Measurements from ENCODE around the gene PXDN.

Gene PXDN

GRCh38 chr2:1790473-1790872 lies 46.2 kb upstream of the PXDN start:
- DNase-seq (ENCODE audit: low read depth): no peak
- TF ChIP-seq, protein P1, sequence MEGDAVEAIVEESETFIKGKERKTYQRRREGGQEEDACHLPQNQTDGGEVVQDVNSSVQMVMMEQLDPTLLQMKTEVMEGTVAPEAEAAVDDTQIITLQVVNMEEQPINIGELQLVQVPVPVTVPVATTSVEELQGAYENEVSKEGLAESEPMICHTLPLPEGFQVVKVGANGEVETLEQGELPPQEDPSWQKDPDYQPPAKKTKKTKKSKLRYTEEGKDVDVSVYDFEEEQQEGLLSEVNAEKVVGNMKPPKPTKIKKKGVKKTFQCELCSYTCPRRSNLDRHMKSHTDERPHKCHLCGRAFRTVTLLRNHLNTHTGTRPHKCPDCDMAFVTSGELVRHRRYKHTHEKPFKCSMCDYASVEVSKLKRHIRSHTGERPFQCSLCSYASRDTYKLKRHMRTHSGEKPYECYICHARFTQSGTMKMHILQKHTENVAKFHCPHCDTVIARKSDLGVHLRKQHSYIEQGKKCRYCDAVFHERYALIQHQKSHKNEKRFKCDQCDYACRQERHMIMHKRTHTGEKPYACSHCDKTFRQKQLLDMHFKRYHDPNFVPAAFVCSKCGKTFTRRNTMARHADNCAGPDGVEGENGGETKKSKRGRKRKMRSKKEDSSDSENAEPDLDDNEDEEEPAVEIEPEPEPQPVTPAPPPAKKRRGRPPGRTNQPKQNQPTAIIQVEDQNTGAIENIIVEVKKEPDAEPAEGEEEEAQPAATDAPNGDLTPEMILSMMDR (conservative IDR thresholded peaks at IDR 0.05; ENCODE audit: low read depth, low read length): no peak
- H3K4me3 ChIP-seq (ENCODE audit: low read depth, low read length): no peak overlapping the region

GRCh38 chr2:1789610-1790009 lies 45.3 kb upstream of the PXDN start:
- DNase-seq (ENCODE audit: low read depth): no peak
- TF ChIP-seq, protein P1 (conservative IDR thresholded peaks at IDR 0.05; ENCODE audit: low read depth, low read length): no peak
- no peak overlapping the region for H3K4me3 ChIP-seq (ENCODE audit: low read depth, low read length)

DNA sequence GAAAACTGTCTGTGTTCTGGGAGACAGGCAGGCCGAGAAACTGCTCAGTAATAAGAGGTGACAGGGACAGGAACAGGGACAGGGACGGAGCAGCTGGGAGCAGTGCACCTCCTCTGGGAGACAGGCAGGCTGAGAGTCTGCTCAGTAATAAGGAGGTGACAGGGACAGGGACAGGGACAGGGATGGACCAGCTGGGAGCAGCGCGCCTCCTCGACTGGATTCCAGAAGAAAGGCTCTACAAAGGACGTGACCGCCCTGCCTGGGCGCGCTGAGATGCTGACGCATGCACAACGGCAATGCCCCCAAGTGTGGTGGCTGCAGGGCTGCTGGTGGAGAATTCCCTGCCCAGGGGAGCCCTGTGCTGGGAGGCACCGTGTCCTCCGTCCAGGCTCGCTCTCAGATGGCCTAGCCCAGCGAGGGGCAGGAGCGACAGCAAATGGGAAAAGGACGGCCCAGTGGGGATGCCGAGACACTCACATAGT lies 44.2 kb upstream of the PXDN start:
- H3K4me3 ChIP-seq (ENCODE audit: low read depth, low read length): no peak overlapping the region
- TF ChIP-seq, protein P1 (conservative IDR thresholded peaks at IDR 0.05; ENCODE audit: low read depth, low read length): no peak
- DNase-seq (ENCODE audit: low read depth): no peak

DNA sequence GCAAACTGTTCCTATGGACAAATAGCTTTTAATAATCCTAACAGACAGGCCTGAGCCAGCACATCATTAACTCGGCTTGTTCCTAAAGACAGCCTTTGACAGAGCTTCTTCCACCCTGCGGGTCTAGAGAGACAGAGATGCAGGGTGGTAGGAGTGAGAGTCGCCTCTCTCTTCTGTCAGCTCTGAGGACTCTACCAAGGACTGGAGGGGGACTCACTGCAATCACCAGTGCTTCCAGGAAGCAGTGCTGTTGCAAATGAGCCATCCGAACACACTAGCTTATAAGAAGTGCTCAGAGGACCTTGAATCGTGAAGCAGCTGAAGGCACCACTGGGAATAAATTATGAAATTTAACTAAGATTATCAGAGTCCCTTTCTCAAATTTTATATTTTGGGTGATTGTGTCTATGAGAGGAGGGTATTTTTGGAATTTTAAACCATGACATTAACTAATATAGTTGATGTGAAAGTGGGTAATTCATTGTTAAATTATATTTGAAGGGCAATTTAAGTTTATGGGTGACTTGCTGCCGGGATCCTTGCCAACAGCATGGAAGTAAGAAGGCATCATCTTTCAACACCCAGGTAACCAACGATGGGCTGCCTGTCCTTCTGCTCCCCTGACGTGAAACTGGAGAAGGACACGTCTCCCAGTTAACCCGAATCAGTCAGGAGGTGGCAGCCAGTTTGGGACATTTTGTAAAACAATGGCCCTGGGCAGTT lies 43.6 kb upstream of the PXDN start:
- H3K4me3 ChIP-seq (ENCODE audit: low read depth, low read length): no peak overlapping the region
- TF ChIP-seq, protein P1 (conservative IDR thresholded peaks at IDR 0.05; ENCODE audit: low read depth, low read length): no peak
- DNase-seq (ENCODE audit: low read depth): no peak

DNA sequence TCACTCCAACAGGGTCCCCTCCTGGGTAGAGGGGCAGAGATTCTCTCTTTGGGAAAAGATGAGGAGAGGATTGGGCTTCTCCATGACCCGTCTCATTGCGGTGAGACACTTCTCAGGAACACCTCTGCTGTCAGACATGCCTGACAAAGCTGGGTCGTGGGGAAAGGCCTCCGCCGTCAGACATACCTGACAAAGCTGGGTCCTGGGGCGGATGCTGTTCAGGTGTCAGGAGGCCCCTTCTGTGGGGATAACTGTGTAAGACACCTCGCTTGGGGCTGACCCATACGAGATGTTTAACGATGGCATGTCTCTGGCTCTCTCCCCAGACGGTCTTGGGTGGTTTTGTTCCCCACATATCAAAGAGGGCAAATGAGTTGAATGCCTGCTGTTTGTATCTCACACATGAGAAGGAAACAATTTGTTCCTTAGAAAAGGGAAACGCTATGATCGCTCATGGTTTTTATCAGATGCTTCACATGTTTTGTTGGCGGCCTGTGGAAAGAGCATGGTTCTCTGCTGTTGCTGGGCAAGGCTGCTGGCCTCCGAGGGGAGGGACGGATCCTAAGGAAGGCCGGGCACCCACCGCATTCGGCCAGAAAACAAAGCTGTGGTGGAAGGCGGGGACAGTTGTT lies 40.8 kb upstream of the PXDN start:
- TF ChIP-seq, protein P1 (conservative IDR thresholded peaks at IDR 0.05; ENCODE audit: low read depth, low read length): no peak
- H3K4me3 ChIP-seq (ENCODE audit: low read depth, low read length): no peak overlapping the region
- no peak for DNase-seq (ENCODE audit: low read depth)

DNA sequence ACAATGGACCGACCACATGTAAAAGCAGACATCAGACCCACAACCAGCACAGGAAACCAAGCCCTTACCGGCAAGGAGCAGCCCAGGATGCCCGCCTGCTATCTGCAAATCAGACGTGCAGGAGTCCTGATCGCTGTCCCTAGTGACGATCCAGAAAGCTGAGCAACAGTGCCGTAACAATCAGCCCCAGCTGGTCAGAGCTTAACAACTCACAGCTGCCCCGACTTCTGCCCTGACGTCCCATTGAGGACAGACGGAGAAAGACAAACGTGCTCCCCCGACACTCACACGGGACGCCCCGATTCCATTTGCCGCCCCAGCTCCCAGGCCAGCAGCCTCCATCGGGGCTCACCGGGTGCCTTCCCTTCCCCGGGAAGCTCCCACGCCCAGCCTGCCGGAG lies 39.8 kb upstream of the PXDN start:
- no peak overlapping the region for H3K4me3 ChIP-seq (ENCODE audit: low read depth, low read length)
- TF ChIP-seq, protein P1 (conservative IDR thresholded peaks at IDR 0.05; ENCODE audit: low read depth, low read length): no peak
- DNase-seq (ENCODE audit: low read depth): no peak

GRCh38 chr2:1782514-1782913 lies 38.2 kb upstream of the PXDN start:
- H3K4me3 ChIP-seq (ENCODE audit: low read depth, low read length): no peak overlapping the region
- DNase-seq (ENCODE audit: low read depth): no peak
- TF ChIP-seq, protein P1 (conservative IDR thresholded peaks at IDR 0.05; ENCODE audit: low read depth, low read length): no peak

Measured in choroid plexus epithelial cell (primary cell).